Measurements from ENCODE around the gene SEPHS2. TPM values are rescaled to one million over a fixed set of nuclear protein-coding genes. Genes with fewer than 3 reads are reported as not detected.

Gene SEPHS2
- total and polyA plus RNA-seq, 2 donors from 2014 or later = 82.3 to 137 TPM

GRCh38 chr16:30488764-30489605, 43.3 kb upstream of the SEPHS2 start:
- TF ChIP-seq CTCF (IDR thresholded peaks at IDR 0.05; ENCODE audit: borderline replicate concordance, extremely low read depth, insufficient read depth) = no peak
- FAIRE-seq = no peak

GRCh38 chr16:30485818-30486436, 40.3 kb upstream of the SEPHS2 start:
- DNase-seq = peak in 2 of 5 donors; percentile 30 to 38
- no peaks in the 10 kb centered on the region for H3K9me3 ChIP-seq (ENCODE audit: control insufficient read depth in 2 of 3, insufficient read depth in 1 of 3, low read length in 3 of 3)
- H3K4me1 ChIP-seq (ENCODE audit: control insufficient read depth in 2 of 3, insufficient read depth in 2 of 3, low read depth in 1 of 3, low read length in 3 of 3) = no peaks in the 10 kb centered on the region
- intact Hi-C loops (cut with DNase I) = no loop called here
- no peak overlapping the region for H3K9ac ChIP-seq (ENCODE audit: low read length in 3 of 3)
- H3K4me3 ChIP-seq (ENCODE audit: low read length in 3 of 3) = no peak overlapping the region
- H3K36me3 ChIP-seq (ENCODE audit: control insufficient read depth in 2 of 3, insufficient read depth in 3 of 3, low read length in 3 of 3) = no peaks in the 10 kb centered on the region
- H3K27ac ChIP-seq (ENCODE audit: low read depth in 2 of 2, low read length in 2 of 2) = no peak overlapping the region
- H3K27me3 ChIP-seq (ENCODE audit: control insufficient read depth, insufficient read depth, low read length) = no peaks in the 10 kb centered on the region
- FAIRE-seq = no peak
- no peak for TF ChIP-seq CTCF (IDR thresholded peaks at IDR 0.05; ENCODE audit: borderline replicate concordance, extremely low read depth, insufficient read depth)

More at GRCh38 chr16:30488764-30489605, 43.3 kb upstream of the SEPHS2 start:
- no peak for DNase-seq
- no peaks in the 10 kb centered on the region for H3K9me3 ChIP-seq (ENCODE audit: control insufficient read depth in 2 of 3, insufficient read depth in 1 of 3, low read length in 3 of 3)
- intact Hi-C loops (cut with DNase I) = no loop called here
- H3K27ac ChIP-seq (ENCODE audit: low read depth in 2 of 2, low read length in 2 of 2) = no peak overlapping the region
- H3K36me3 ChIP-seq (ENCODE audit: control insufficient read depth in 2 of 3, insufficient read depth in 3 of 3, low read length in 3 of 3) = no peaks in the 10 kb centered on the region
- no peaks in the 10 kb centered on the region for H3K4me1 ChIP-seq (ENCODE audit: control insufficient read depth in 2 of 3, insufficient read depth in 2 of 3, low read depth in 1 of 3, low read length in 3 of 3)
- no peak overlapping the region for H3K4me3 ChIP-seq (ENCODE audit: low read length in 3 of 3)
- no peaks in the 10 kb centered on the region for H3K27me3 ChIP-seq (ENCODE audit: control insufficient read depth, insufficient read depth, low read length)
- H3K9ac ChIP-seq (ENCODE audit: low read length in 3 of 3) = no peak overlapping the region

- TF ChIP-seq CTCF (IDR thresholded peaks at IDR 0.05; ENCODE audit: borderline replicate concordance, extremely low read depth, insufficient read depth) = no peak
- Histone ChIP-seq H3K27me3 (ENCODE audit: control insufficient read depth, insufficient read depth, low read length) (no peaks in the 10 kb centered on the region), H3K9ac (ENCODE audit: low read length in 3 of 3) (no peak overlapping the region), H3K4me3 (ENCODE audit: low read length in 3 of 3) (no peak overlapping the region), H3K4me1 (ENCODE audit: control insufficient read depth in 2 of 3, insufficient read depth in 2 of 3, low read depth in 1 of 3, low read length in 3 of 3) (no peaks in the 10 kb centered on the region), H3K27ac (ENCODE audit: low read depth in 2 of 2, low read length in 2 of 2) (no peak overlapping the region), H3K9me3 (ENCODE audit: control insufficient read depth in 2 of 3, insufficient read depth in 1 of 3, low read length in 3 of 3) (no peaks in the 10 kb centered on the region), H3K36me3 (ENCODE audit: control insufficient read depth in 2 of 3, insufficient read depth in 3 of 3, low read length in 3 of 3) (no peaks in the 10 kb centered on the region)
- intact Hi-C loops (cut with DNase I) = no loop called here
- no peak for DNase-seq
- no peak for FAIRE-seq
Measured at GRCh38 chr16:30484887-30485286, 39.2 kb upstream of the SEPHS2 start.

Measured in kidney (tissue), 14 donors.